Left lung (tissue), 10 donors: Measurements from ENCODE around the gene SLC9A1. TPM values are rescaled to one million over a fixed set of nuclear protein-coding genes. Genes with fewer than 3 reads are reported as not detected.

Experiments
- ATAC-seq: fragments of 200-7000 bp; cut with Tn5 transposase; one replicate; pipeline ENCODE4 v1.9.1; 2020; ENCODE audit warnings: moderate library complexity
- DNase-seq, 4 donors: peaks; one replicate each; pipeline ENCODE4 v3.0.0-alpha.2; 2013 to 2020
- H3K27ac ChIP-seq, 2 donors: fragments of 200-600 bp; sonication (generic) in 1 of 2; one replicate each; pipeline versions ENCODE4 v1.5.0 to v1.8.0; 2020 to 2021
- H3K27me3 ChIP-seq, 2 donors: fragments of 200-600 bp; sonication (generic) in 1 of 2; one replicate each; pipeline versions ENCODE4 v1.5.0 to v1.8.0; 2020 to 2021
- H3K36me3 ChIP-seq, 2 donors: fragments of 200-600 bp; sonication (generic) in 1 of 2; one replicate each; pipeline versions ENCODE4 v1.5.0 to v1.8.0; 2020 to 2021
- H3K4me1 ChIP-seq, 2 donors: fragments of 200-600 bp; one replicate each; pipeline ENCODE4 v1.8.0; 2021
- H3K4me3 ChIP-seq, 2 donors: fragments of 200-600 bp; sonication (generic) in 1 of 2; one replicate each; pipeline versions ENCODE4 v1.5.0 to v1.8.0; 2020 to 2021; ENCODE audit warnings: mild to moderate bottlenecking in 1 of 2
- H3K9me3 ChIP-seq, 2 donors: fragments of 200-600 bp; sonication (generic) in 1 of 2; one replicate each; pipeline versions ENCODE4 v1.5.0 to v1.8.0; 2020 to 2021
- intact Hi-C, 2 donors: fragments of 100-400 bp; cut with DNase I; formaldehyde crosslinking; loops; one replicate each; pipeline versions ENCODE4 v1.11.2 to v1.14.2; 2022
- polyA plus RNA-seq, 6 donors: library from polyadenylated mRNA; unstranded; fragments of 120-200 nt; gene quantifications; one replicate each; pipeline ENCODE4 v1.2.1, GENCODE V29; 2013; ENCODE audit not compliant: insufficient read length in 6 of 6
- total RNA-seq, 2 donors: library from RNA; stranded (reverse); fragmentation: NEBNext Ultra II Directional; extraction: Animal tissue kit (Norgen Biotek cat#: 25700); gene quantifications; one replicate each; pipeline ENCODE4 v1.2.1, GENCODE V29; 2021
- TF ChIP-seq, protein P1 (sequence below), 2 donors: fragments of 200-600 bp; sonication (generic) in 1 of 2; IDR thresholded peaks; one replicate each; pipeline versions ENCODE4 v1.5.0 to v1.8.0; 2021; ENCODE audit warnings: antibody characterized with exemption in 2 of 2
- donor health status: DM: no; HTN: yes; CAD: no.
- donor health status: DM: no; HTN: no; CAD: no.

The SLC9A1 gene
- total and polyA plus RNA-seq, 8 donors = 16.0 to 63.8 (median 20.4) TPM

DNA sequence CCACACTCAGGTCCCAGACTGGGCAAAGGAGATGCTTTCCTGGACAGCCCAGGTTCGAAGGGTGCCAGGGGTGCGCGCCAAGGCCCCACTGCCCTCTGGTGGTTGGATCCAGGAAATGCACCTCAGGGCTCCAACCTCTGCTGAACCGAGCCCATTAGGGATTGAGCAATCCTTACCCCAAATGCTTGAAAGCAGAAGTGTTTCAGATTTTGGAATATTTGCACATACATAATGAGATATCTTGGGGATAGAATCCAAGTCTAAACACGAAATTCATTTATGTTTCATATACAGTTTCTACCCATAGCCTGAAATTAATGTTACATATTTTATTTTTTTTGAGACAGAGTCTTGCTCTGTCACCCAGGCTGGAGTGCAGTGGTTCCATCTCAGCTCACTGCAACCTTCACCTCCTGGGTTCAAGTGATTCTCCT, 57.4 kb downstream of the SLC9A1 start:
- Histone ChIP-seq H3K9me3 (no peaks in the 10 kb centered on the region), H3K4me1 (peaks cover 27 to 43% of the 10 kb centered on the region in 2 donors), H3K4me3 (no peak overlapping the region), H3K27me3 (no peaks in the 10 kb centered on the region), H3K27ac (peak overlapping the region in 1 of 2 donors; percentile 70), H3K36me3 (peaks cover 0 to 26% of the 10 kb centered on the region in 2 donors)
- intact Hi-C loops = loop anchor here in 1 of 2 donors (5.0 kb wide), 2 partner anchors 50 to 100 kb away; no protein-coding TSS in a partner anchor
- ATAC-seq (peak; percentile 71), DNase-seq (peak; percentile 85 to 93 (median 88))
- TF ChIP-seq, protein P1, sequence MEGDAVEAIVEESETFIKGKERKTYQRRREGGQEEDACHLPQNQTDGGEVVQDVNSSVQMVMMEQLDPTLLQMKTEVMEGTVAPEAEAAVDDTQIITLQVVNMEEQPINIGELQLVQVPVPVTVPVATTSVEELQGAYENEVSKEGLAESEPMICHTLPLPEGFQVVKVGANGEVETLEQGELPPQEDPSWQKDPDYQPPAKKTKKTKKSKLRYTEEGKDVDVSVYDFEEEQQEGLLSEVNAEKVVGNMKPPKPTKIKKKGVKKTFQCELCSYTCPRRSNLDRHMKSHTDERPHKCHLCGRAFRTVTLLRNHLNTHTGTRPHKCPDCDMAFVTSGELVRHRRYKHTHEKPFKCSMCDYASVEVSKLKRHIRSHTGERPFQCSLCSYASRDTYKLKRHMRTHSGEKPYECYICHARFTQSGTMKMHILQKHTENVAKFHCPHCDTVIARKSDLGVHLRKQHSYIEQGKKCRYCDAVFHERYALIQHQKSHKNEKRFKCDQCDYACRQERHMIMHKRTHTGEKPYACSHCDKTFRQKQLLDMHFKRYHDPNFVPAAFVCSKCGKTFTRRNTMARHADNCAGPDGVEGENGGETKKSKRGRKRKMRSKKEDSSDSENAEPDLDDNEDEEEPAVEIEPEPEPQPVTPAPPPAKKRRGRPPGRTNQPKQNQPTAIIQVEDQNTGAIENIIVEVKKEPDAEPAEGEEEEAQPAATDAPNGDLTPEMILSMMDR (IDR thresholded peaks at IDR 0.05) = peak; percentile 96 to 99

DNA sequence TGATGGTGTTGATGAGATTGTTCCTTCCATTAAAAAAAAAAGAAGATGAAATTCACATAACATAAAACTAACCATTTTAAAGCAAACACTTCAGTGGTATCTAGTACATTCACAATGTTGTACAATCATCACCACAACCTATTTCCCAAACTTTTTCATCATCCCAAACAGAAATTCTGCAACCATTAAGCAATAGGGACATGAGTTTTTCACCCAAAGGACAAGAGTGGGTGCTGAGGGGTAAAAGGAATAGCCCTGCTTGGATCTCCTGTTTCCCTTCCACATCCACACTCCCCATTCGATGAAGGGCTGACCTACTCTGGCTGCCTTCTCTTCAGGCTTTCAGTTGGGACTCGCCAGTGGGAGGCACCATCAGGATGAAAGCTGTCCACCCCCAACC, 59.3 kb downstream of the SLC9A1 start:
- ATAC-seq (no peak), DNase-seq (no peak)
- Histone ChIP-seq H3K27me3 (no peaks in the 10 kb centered on the region), H3K36me3 (peaks cover 0 to 9% of the 10 kb centered on the region in 2 donors), H3K9me3 (no peaks in the 10 kb centered on the region), H3K4me3 (no peak overlapping the region), H3K4me1 (peaks cover 27 to 43% of the 10 kb centered on the region in 2 donors), H3K27ac (no peak overlapping the region)
- TF ChIP-seq, protein P1 (IDR thresholded peaks at IDR 0.05) = no peak
- intact Hi-C loops = loop anchor here in 1 of 2 donors (5.0 kb wide), 2 partner anchors 48 to 98 kb away; no protein-coding TSS in a partner anchor

DNA sequence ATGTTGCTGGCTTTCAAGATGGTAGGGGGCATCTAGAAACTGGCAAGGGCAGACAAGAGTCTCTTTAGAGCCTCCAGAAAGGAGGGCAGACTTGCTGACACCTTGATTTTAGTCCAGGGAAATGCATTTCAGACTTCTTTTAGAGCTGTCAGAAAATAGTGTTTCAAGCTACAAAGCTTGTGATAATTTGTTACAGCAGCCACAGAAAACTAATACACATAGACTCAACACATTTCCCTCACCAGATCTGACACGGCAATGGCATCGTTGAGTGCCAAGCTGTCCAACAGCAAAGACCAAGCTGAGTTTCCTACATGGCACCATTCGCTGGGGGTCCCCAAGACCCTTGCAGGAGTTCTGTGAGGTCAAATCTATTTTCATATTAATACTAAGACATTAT, 62.0 kb downstream of the SLC9A1 start:
- no peaks in the 10 kb centered on the region for H3K27me3 ChIP-seq
- no peaks in the 10 kb centered on the region for H3K9me3 ChIP-seq
- intact Hi-C loops = no loop called here

DNA sequence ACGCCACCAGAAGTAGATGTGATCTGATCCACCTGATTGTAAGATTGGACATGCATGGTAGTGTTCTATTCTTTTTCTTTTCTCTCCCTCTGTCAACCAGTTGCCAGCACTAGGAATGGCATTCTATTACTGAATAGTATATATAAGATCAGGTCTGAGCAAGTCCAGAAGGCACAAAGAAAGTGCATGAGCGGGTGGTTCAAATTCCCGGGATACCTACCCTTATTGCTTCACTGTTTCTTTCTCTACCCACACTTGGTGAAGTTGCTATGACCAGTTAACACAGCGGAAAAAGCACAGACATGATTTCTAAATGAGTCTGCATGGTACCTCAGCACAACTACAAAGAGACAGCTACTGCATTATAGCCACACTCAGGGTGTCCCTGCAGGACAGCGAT, 64.0 kb downstream of the SLC9A1 start:
- H3K27ac ChIP-seq = no peak overlapping the region
- H3K36me3 ChIP-seq = no peaks in the 10 kb centered on the region
- TF ChIP-seq, protein P1 (IDR thresholded peaks at IDR 0.05) = no peak
- intact Hi-C loops = no loop called here
- no peak overlapping the region for H3K4me3 ChIP-seq
- ATAC-seq (no peak), DNase-seq (no peak)
- H3K9me3 ChIP-seq = no peaks in the 10 kb centered on the region
- no peaks in the 10 kb centered on the region for H3K27me3 ChIP-seq
- H3K4me1 ChIP-seq = peaks cover 0 to 4% of the 10 kb centered on the region in 2 donors

More for the DNA sequence above, 62.0 kb downstream of the SLC9A1 start:
- ATAC-seq (no peak), DNase-seq (no peak)
- Histone ChIP-seq H3K4me3 (no peak overlapping the region), H3K27ac (no peak overlapping the region), H3K36me3 (no peaks in the 10 kb centered on the region), H3K4me1 (peaks cover 7 to 18% of the 10 kb centered on the region in 2 donors)
- TF ChIP-seq, protein P1 (IDR thresholded peaks at IDR 0.05) = no peak

DNA sequence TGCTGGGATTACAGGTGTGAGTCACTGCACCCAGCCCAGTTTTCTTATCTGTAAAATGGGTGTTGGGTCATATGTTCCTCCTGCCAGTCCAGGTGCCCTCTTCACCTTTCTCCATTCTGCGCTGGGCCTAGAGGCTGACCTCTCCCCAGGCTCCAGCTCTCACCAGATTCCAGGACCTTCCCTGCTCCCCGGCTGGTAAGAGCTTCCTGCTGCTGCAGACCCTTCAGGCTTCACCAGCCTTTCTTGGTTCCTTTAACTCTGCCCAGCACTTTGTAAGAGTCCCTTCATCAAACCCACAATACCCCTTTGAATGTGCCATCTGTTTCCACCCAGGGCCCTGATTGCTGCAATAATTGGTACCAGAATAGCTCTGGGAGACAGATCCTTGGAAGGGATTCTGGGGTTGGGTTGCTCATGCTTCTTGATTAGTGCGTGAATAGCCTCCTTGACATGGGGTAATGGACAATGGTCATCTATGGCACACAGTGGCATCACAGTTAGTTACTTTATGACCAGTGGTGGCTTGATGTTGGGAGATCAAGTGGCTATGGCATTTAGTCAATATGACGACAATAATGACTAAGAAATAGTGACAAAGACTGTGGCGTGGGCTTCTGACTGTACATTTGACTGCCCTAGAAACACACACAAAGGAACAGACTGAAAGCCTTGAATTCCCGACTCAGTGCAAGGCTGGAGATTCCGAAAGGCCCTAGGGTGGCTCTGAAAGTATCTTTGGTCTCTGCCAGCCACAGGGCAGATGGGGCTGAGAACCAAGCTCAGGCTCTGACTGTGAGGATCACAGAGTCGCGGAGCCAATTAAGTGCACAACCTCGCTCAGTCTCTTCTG, 67.3 kb downstream of the SLC9A1 start:
- no peak overlapping the region for H3K27ac ChIP-seq
- H3K4me1 ChIP-seq = no peaks in the 10 kb centered on the region
- H3K4me3 ChIP-seq = no peak overlapping the region
- DNase-seq (no peak), ATAC-seq (no peak)
- intact Hi-C loops = no loop called here
- TF ChIP-seq, protein P1 (IDR thresholded peaks at IDR 0.05) = no peak
- H3K9me3 ChIP-seq = no peaks in the 10 kb centered on the region
- H3K27me3 ChIP-seq = no peaks in the 10 kb centered on the region
- no peaks in the 10 kb centered on the region for H3K36me3 ChIP-seq
